Measurements from ENCODE around the gene ZNF197.

- TF ChIP-seq CTCF (IDR thresholded peaks at IDR 0.05; ENCODE audit: insufficient read depth, low read length) (no peak), REST (IDR thresholded peaks at IDR 0.05; ENCODE audit: insufficient replicate concordance, low read depth) (no peak)
Measured at GRCh38 chr3:44596621-44597020, 28.2 kb upstream of the ZNF197 start.
